HG02840 (cell line): ENCODE measurements around the gene MITF.

Source experiments
- ATAC-seq: cut with Tn5 transposase; IDR thresholded peaks from one replicate; pipeline ENCODE4 v1.9.1; 2021; ENCODE audit warnings: mild to moderate bottlenecking, moderate library complexity, moderate number of reproducible peaks; ENCODE audit not compliant: unreplicated experiment, low FRiP score

The MITF gene

DNA sequence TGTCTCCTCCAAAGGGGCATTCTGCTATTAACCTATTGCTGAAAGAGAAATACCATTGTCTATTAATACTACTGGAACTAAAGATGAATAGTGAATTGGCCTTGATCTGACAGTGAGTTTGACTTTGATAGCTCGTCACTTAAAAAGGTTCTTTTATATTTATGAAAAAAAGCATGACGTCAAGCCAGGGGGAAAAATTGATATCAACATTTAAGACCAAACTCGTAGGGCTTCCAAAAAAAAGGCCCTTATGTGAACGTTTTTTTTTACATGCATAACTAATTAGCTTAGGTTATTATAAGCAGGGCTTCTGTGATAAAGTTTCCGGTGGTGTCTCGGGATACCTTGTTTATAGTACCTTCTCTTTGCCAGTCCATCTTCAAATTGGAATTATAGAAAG lies 197.0 kb downstream of the MITF start:
- no peak for ATAC-seq

DNA sequence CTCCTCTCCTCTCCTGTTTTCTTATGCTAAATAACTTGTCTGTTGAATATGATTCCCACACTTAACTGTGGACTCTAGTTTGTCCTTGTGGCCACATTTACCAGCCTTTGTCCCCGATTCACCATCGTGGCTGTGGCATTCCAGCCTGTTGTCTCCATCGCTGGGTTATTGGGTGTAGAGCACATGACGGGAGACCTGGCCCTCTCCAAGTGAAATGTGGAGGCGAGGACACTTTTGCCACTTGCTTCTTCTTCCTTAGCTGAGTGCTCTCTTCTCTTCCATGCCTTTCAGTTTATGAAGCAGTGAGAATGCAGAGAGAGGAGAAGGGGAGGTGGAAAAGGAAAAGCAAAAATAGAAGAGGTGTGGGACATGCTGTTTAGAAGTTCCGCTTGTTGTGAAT lies 198.8 kb downstream of the MITF start:
- ATAC-seq: no peak

DNA sequence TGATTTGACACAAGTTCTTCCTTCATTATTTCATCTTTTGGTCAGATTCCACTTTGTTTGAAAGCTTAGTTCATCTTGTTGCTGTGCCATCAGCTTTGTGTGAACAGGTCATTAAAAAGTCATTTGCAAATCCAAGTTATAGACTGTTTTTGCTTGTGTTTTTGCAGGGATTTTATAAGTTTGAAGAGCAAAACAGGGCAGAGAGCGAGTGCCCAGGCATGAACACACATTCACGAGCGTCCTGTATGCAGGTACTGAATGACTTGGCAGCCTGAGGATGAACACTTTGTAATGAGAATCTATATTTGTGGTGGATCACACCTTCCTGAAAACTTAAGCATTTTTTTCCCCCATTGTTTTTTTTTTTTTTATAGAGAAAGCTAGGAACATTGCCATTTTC lies 199.7 kb downstream of the MITF start:
- ATAC-seq: no peak

DNA sequence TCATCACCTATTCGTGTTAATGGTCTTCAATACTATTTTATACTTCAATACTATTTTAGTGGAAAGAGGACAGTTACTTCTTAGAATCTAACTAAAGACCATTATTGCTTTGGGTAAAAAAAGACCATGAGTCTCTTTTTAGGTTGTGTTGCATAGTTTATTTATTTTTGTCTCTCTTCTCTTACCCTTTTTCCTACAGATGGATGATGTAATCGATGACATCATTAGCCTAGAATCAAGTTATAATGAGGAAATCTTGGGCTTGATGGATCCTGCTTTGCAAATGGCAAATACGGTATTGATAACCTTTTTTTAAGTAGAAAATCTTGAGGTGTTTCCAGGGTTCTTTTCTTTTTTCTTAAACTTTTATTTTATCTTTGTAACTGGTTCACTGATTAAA lies 201.8 kb downstream of the MITF start:
- ATAC-seq: no peak

DNA sequence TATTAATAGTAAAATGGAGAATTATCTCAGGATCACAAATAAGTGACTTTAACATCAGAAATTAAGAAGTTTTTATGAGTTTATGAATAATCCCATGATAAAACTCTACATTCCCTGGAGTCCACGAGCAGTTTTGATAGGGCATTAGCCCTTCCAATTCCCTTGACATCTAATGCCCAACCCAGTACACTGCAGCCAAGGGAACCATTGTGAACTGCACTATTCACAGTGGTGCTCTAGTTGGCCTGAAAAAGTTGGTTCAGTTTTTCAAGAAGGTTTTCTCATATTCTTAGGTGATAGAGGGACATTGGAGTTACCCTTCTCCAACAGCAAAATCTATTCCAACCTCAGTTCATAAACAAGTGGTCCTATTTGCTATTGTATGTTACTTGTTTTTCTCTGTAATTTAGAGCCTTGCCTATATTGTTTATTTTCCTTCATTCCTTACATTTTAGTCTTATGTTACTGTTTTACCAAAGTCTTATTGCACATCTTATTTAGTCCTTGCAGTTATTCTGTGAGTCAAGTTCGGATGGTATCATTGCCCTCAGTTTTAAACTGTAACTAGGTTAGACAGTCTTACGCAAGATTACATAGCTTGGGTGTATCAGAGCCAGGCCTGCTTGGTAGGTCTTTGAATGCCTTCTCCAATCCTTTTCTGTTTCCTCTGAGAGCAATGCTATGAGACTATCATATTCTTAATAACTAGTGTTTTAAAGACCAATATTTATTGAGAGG lies 202.3 kb downstream of the MITF start:
- ATAC-seq: no peak

DNA sequence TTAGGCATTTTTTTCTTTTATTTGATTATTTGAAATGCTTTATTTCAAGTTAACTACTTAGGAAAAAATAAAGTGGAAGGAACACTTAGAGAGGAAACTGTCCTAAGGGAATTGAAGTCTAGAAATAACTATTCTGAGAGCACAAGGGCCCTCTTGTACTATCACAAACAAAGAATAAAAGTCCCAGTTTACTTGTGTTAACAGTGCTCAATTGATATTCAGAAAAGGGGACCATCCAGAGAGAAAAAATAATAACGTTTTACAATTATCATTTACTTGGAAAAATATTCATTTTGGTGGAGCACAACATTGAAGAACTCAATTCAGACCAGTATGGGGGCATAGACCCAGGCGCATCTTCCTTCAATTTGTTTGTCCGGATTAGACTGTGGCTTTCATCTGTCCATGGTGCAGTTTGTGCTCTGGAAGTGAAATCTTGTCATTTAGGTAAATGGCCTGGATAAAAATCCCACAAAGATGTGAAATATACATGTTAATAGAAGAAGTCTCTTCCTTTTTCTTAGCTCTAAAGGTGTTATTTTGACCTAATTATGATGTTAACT lies 205.7 kb downstream of the MITF start:
- no peak for ATAC-seq

DNA sequence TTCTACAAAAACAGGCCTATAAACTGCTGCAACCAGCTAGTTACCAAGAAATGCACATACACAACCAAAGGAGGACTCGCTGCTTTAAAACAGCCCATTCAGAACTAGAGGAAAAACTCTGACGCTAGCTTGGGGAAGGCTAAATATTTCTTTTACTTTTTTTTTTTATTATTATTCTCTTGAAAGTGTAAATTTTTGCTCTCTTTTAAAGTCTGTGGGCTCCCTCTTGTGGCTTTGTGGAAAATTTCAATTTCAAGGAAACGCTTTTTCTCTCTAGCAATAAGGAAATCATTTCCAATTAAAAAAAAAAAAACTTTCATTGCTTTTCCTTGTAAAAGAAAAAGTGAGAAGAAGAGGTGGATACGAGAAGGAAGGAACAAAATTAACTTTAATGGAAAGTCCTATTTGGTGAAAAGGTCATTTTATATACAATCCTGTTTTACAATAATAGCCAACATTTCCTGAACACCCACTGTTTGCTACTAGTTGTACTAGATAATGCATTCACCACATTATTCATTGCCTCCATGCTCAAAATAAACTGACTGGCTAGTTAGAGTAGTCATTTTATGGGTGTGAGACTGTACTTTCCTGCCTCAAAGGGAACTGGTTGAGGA lies 209.1 kb downstream of the MITF start:
- ATAC-seq: no peak

DNA sequence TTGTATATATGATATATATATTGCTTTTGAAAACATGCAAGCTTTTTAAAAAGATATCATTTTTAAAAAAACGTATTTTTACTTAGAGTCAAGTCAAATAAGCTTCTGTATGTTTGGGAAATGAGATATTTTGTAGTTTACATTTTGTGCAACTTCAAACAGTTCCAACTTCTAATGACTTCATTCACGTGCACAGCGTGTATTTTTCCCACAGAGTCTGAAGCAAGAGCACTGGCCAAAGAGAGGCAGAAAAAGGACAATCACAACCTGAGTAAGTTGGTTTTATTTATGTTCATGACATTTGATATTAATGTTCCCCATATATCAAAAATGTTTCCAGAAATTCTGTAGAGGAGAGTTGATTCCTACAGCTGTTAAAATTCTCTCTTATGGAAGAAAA lies 212.4 kb downstream of the MITF start:
- ATAC-seq: no peak

DNA sequence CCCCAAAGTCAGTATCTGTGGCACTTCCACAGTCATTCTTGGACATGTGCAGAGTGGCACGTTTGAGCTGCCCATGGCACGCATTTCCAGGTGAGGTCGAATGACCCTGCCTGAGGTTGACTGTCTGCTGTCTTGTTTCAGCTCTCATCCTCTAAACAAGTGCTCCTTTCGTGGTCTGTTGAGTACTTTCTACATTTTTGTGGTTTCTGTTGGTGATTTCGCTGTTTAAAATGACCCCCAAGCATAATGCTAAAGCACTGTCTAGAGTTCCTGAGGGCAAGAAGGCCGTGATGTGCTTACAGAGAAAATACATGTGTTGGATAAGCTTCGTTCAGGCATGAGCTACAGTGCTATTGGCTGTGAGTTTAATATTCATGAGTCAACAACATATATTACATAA lies 220.3 kb downstream of the MITF start:
- ATAC-seq: no peak

DNA sequence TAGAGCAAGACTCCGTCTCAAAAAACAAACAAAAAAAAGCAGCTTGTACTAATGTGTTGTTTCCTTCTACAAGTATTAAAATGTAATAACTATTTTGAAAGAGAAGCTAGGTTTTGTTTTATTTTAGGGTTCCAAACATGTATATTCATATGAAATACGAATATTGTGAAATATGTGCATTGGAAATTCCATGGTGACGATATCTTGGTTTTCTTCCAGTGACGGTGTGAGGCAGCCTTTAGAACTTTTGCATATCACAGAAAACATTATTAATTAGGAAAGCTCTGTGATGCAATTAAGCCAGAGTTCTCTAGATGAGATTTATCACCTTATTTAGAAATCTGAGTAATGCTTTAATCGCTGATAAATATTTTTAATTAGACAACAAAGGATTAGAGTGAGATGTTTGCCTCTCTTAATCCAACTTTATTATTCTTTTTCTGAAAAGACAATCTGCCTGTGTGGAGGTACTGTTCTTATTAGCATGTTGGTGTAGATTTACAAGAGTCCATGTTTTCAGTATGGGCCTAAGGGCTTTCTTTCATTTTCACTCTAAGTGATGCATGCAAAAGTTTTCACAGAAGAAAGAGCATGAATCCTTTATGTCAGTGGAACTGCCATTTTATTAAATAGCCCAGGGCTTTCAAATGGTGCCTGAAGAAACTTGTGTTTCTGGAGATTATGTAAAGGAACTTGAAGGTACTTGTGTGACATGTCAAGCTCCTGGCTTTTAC lies 222.6 kb downstream of the MITF start:
- ATAC-seq: no peak

DNA sequence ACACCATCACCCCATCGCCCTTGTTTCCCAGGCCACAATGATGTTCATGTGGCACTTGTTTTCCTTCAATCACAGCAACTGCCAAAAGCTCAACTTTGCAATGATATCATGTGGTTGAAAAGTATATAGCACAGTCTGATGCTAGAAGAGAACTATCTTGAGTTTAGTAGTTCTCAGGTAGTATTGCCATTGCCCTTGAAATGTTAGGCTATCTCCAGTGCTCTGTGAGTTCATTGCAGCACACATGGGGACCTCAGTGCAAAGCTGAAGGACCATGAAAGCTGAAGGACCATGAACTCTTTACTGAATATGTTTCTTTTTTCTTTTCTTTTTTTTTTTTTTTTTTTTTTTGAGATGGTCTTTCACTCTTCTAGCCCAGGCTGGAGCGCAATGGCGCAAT lies 224.4 kb downstream of the MITF start:
- ATAC-seq: no peak

DNA sequence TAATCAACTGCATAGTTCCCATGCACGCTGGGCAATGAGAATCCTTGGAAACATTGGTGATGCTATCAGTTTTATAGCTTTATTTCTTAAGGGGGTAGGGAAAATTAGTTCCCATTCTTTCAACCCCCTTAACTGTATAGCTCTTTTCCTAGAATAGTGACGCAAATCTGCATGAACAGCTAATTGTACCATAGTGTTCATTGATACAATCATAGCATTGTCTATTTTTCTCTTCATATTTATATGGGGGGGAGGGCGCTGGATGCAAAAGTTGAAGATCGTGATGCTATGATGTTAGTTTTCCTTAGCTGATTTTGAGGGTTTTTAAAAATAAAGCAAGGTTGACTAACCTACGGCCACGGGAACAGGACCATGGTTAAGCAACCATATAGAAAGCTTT lies 227.9 kb downstream of the MITF start:
- no peak for ATAC-seq

DNA sequence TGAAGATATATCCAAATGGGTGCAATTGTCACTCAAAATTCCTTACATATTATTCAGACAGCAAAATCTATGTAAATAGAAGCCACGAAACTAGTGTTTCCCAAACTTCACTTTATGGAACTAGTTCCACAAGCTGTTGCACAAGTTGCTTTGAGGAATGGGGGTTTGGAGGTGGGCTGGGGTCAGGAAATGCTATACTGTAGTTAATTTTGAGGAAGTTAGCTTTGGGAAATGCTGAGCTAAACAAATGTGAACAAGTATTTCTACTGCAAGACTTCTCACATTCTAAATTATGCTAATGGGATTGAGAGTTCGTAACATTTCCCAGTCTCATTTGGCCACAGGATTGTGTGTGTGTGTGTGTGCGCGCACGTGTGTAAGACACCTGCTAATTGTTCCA lies 231.6 kb downstream of the MITF start:
- ATAC-seq: no peak

DNA sequence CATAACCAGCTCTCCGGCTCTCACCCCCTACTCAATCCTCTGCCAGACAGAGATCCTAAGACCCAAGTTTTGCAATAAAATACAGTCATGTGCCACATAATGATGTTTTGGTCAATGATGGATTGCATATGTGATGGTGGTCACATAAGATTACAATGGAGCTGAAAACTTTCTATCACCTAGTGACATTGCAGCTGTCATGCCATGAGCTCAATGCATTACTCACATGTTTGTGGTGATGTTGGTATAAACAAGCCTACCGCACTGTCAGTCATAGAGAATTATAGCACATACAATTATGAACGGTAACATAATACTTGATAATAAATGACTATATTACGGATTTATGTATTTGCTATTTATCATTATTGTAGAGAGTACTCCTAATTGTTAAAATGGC lies 233.4 kb downstream of the MITF start:
- ATAC-seq: no peak

DNA sequence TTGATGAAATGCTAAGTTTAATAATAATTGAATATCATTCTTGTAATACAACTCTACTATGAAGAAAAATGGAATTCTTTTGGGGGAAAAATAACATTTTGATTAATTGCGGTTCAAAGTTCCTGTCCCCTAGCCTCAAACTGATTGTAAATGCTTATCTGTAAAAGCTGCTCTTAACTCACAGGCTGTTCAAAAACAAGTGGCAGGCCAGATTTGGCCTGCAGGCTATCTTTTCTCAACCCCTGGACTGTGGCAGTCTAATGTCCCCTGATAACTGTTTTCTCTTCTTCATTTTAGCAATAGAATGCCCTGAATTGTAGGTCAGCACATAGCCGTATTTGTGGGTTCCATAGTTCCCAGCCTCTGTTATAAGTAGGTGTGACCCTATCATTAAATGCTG lies 236.8 kb downstream of the MITF start:
- no peak for ATAC-seq

DNA sequence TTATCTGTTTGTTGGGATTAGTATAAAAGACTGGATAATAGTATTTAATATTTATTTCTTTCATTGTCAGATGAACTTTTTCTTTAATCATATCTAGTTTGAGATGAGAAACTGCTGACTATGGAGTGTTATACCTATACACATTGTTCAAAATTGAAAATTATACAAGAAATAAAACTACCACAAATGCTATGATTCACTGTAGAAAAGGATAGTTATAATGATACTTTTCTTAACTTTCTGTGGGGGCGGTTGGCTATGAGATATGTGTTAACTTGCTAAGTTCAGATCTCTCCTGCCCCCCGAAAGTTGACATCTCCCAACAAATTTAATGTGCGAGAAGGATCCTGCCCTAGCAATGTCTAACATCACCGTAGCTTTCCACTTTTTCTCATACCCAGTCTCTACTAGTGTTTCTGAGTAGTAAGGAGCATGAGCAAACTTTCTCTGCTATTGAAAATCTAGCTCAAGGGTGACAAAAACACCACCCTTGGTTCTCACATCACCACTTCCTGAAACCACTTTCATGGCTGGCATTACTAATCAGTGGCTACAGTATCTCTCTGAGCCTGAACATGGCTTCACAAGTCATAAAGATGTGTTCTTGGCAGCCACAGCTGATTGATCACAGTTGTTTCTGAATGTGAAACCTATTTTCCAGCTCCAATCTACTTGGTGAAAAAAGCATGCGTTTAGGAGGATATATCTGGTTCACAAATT lies 244.4 kb downstream of the MITF start:
- no peak for ATAC-seq

DNA sequence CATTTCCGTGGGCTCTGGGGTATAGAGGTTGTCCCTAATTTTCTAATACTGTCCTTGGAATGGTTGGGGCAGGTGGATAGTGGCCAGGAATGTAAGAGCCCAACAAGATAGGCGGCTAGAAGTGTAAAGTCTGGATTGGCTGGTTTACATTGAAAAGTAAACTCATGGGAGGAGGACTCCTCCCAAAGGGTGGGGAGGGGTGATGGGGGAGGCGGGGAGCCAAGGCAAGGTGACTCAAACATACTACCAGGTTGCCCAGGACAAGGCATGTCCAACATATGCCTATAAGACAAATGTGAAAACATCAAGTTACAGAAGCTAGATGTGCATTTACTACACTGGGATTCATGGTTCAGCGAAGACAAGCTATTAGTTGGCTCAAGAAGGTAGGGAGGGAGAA lies 246.0 kb downstream of the MITF start:
- ATAC-seq: no peak

DNA sequence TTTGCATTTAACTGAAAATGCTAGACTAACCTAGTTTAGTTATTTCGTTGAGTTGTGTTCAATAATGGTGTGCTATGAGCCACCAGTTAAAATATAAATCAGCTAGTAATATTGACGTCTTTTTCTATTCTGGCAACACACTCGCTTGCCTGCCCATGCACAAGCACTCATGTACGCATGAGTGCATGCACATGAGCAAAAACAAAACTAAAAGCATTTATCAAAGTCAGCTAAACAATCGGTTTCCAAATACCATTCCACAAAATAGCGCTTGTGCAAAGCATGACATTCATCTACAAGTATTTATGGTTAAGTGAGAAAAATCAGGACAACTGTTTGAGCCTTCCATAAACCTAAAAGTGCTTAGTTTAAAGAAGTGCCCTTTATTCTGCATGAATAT lies 247.2 kb downstream of the MITF start:
- no peak for ATAC-seq

DNA sequence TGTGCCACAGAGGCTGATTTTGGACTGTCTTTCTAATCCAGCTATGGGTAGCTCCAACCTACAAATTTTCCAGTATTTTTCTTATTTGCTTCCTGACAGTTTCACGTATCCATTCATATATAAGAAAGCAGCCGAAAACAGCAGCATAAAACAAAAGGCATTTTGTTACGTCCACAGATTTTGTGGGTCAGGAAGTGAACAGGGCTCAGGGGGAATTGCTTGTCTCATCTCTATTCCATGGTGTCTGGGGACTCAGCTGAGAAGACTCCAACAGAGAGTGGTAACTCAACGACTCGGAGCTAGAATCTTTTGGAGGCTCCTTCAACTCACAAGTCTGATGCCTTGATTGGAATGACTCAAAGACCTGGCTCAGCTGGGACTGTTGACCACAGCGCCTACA lies 248.6 kb downstream of the MITF start:
- ATAC-seq: no peak

DNA sequence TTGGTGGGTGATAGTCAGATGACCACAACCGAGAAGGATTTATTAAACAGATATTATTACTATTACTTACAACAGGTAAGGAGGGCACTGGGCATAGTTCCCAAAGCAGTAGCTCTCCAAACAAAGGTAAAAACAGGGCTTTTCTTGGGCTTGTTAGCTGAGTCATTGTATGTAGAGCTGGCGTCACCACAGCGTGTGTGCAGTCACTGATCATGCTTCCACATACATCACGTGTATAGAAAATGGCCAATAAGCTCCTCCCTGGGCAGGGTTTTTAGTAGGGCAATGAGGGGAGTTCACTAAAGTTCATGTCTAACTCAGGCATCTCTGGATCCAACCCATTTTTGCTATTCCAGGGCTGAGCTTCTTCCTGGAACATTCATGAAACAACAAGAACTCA lies 254.5 kb downstream of the MITF start:
- ATAC-seq: no peak

DNA sequence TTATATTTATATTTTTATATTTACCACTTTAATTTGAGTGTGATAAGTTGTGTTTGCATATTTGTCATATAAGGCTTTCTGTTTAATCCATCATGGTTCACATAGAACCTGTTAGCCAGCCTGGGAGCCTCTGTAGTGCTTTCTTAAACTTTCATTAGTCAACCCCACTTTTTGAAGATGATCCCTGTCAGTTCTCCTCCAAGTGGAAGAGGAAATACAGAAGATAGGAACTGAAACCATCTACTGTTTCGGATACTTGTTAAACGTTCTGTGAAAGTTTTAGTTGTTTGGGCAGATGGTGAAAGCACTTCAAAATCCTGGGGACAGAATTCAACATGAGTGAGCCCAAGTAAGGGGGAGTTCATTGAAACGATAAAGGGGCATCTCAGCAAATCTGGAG lies 255.7 kb downstream of the MITF start:
- ATAC-seq: no peak
